Gastrocnemius medialis (tissue), 4 donors: ENCODE measurements around the gene HMGCS2.

Experiments
- CTCF ChIP-seq, 5 experiments: fragments of 450-650 bp in 3 of 5; fragments of 200-600 bp in 2 of 5; sonication (generic) in 2 of 5; IDR thresholded peaks in 4 of 5; conservative IDR thresholded peaks in 1 of 5; 1 replicate in 4 of 5; 2 replicates in 1 of 5; pipeline ENCODE4 v1.5.1; 2016 to 2019; ENCODE audit warnings: antibody characterized with exemption in 5 of 5, mild to moderate bottlenecking in 3 of 5, moderate library complexity in 3 of 5
- POLR2A ChIP-seq, 2 donors: fragments of 450-650 bp; IDR thresholded peaks; one replicate each; pipeline ENCODE4 v1.6.1; 2017; ENCODE audit warnings: antibody characterized with exemption in 2 of 2, mild to moderate bottlenecking in 2 of 2, moderate library complexity in 2 of 2

- TF ChIP-seq CTCF (IDR thresholded peaks at IDR 0.05 in 4 of 5, conservative IDR thresholded peaks at IDR 0.05 in 1 of 5) (no peak), POLR2A (IDR thresholded peaks at IDR 0.05) (no peak)
Measured at GRCh38 chr1:119762953-119763352, 5.8 kb downstream of the HMGCS2 start.
